ENCODE results near the gene FOXS1. TPM values are rescaled to one million over a fixed set of nuclear protein-coding genes. Genes with fewer than 3 reads are reported as not detected.

FOXS1 gene
- total and polyA plus RNA-seq, 3 donors from 2014 or later, result 4.3 to 10.0 (median 4.4) TPM

- no peak for TF ChIP-seq POLR2A (IDR thresholded peaks at IDR 0.05)
- TF ChIP-seq CTCF (IDR thresholded peaks at IDR 0.05), result no peak
- intact Hi-C loops (cut with DNase I; ENCODE audit: low total_unique reads), result loop anchor here (10.0 kb wide), 1 partner anchor 175 kb away; no protein-coding TSS in a partner anchor
- no peaks in the 10 kb centered on the region for H3K36me3 ChIP-seq (ENCODE audit: low read depth, missing control alignments)
- no peak for DNase-seq
- H3K27ac ChIP-seq, result no peak overlapping the region
- 27 to 40% methylated on average over 7 of the region's 7 CpGs for WGBS, 2 donors
- peaks cover 15% of the 10 kb centered on the region for H3K4me1 ChIP-seq
- no peak overlapping the region for H3K4me3 ChIP-seq
- H3K27me3 ChIP-seq, result no peaks in the 10 kb centered on the region
- no peaks in the 10 kb centered on the region for H3K9me3 ChIP-seq
Observed at GRCh38 chr20:31859998-31860380, 14.6 kb upstream of the FOXS1 start.

DNA sequence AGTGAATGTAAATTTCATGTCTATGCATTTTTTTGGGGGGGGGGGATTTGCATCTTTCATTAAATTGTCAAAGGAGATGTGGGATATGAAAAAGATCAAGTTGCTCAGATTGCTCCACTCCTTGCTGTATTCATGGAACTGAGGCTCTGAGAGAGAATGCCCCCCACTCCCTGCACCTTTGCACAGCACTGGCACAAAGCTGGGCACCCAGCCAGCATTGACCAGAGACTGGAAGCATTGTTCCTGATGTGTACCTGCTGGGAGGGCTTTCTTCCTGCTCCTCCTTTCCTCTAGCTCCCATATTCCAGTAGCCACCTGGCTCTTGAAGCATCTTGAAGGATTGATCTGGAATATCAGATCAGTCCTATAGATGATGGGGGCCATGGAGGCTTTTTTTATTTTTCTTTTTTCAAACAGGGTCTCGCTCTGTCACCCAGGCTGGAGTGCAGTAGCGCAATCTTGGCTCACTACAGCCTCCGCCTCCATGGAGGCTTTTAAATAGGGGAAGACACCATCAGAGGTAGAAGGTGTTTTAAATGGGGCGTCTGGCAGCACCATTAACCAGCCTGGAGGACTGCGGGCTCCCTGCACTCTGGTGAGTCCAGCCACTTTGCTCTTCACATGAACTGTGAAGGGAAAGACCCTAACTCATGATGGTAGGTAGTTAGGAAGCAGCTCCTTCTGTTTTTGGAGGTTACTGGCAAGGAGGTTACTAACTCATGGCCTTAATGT, 14.0 kb upstream of the FOXS1 start:
- intact Hi-C loops (cut with DNase I; ENCODE audit: low total_unique reads), result loop anchor here (10.0 kb wide), 1 partner anchor 175 kb away; no protein-coding TSS in a partner anchor
- WGBS, 2 donors, result 71 to 80% methylated on average over 5 of the region's 5 CpGs
- Histone ChIP-seq H3K4me3 (no peak overlapping the region), H3K9me3 (no peaks in the 10 kb centered on the region), H3K4me1 (peaks cover 11% of the 10 kb centered on the region), H3K27me3 (no peaks in the 10 kb centered on the region), H3K27ac (no peak overlapping the region), H3K36me3 (ENCODE audit: low read depth, missing control alignments) (no peaks in the 10 kb centered on the region)
- DNase-seq, result no peak
- TF ChIP-seq CTCF (IDR thresholded peaks at IDR 0.05) (no peak), POLR2A (IDR thresholded peaks at IDR 0.05) (no peak)

- Histone ChIP-seq H3K4me1 (peaks cover 8% of the 10 kb centered on the region), H3K27ac (no peak overlapping the region), H3K9me3 (no peaks in the 10 kb centered on the region), H3K27me3 (no peaks in the 10 kb centered on the region), H3K36me3 (ENCODE audit: low read depth, missing control alignments) (no peaks in the 10 kb centered on the region), H3K4me3 (no peak overlapping the region)
- WGBS, 2 donors, result 41 to 50% methylated on average over 3 of the region's 3 CpGs
- DNase-seq, result no peak
- intact Hi-C loops (cut with DNase I; ENCODE audit: low total_unique reads), result loop anchor here (10.0 kb wide), 1 partner anchor 176 kb away; no protein-coding TSS in a partner anchor
- TF ChIP-seq CTCF (IDR thresholded peaks at IDR 0.05) (no peak), POLR2A (IDR thresholded peaks at IDR 0.05) (no peak)
Observed at GRCh38 chr20:31858760-31859083, 13.3 kb upstream of the FOXS1 start.

DNA sequence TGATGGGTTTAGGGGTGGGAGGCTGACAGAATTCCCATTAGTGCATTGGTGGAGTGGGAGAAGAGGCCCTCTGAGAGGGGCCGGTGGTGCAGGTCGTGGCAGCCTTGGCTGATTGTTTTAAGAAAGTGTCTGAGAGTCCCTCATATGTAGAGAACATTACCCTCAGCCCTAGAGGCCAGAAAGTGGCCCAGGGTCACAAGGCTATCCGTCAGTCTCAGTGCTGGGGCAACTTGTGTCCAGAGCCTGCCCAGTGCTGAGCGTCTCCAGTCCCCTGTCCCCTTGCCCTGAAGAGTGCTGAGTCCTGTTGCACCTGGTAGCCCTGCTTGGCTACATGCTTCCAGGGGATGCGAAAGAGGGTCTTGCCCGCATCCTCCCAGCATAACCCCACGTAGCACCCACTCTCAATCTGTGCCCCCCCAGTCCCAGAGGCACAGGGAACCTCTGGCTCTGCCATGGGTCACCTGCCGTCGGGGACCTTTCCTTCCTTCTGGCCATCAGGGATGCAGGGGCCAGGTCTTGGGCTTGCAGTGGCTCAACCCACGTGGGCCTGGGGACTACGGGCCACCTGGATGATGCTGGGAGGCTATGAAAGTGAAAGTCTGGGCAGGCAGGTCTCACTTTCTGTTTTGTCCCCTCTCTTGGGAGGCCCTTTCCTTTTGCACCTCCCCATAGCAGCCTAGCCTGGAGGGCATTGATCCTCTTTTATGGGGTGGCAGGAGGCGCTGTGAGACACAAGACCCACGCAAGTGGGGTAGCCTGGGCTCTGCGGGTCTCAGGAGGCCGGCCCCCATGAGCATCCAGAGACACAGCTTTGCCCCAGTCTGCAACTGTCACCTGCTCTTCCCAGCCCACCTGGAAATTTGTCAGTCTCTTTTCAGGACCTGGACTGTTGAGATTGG, 12.7 kb upstream of the FOXS1 start:
- no peak for DNase-seq
- Histone ChIP-seq H3K4me1 (peaks cover 8% of the 10 kb centered on the region), H3K4me3 (no peak overlapping the region), H3K27me3 (no peaks in the 10 kb centered on the region), H3K27ac (no peak overlapping the region), H3K9me3 (no peaks in the 10 kb centered on the region), H3K36me3 (ENCODE audit: low read depth, missing control alignments) (no peaks in the 10 kb centered on the region)
- 75 to 81% methylated on average over 6 to 15 of the region's 15 CpGs for WGBS, 2 donors
- intact Hi-C loops (cut with DNase I; ENCODE audit: low total_unique reads), result loop anchor here (10.0 kb wide), 1 partner anchor 177 kb away; no protein-coding TSS in a partner anchor
- TF ChIP-seq CTCF (IDR thresholded peaks at IDR 0.05), result no peak
- TF ChIP-seq POLR2A (IDR thresholded peaks at IDR 0.05), result no peak
